ENCODE results near the gene NRG3.

- TF ChIP-seq REST (IDR thresholded peaks at IDR 0.05; ENCODE audit: insufficient read depth in 1 of 2, low read depth in 2 of 2, low read length in 1 of 2): no peak
- TF ChIP-seq POLR2AphosphoS5 (IDR thresholded peaks at IDR 0.05; ENCODE audit: low read depth, low read length): no peak
- TF ChIP-seq CTCF (IDR thresholded peaks at IDR 0.05): no peak
- TF ChIP-seq SIN3A (IDR thresholded peaks at IDR 0.05; ENCODE audit: borderline replicate concordance, insufficient read depth, low read depth, low read length): no peak
- TF ChIP-seq TCF7L2 (IDR thresholded peaks at IDR 0.05; ENCODE audit: low read depth, low read length): no peak
Observed at GRCh38 chr10:82136103-82136502, 261.1 kb downstream of the NRG3 start.

Measured in Panc1 (cell line).